HEK293 (cell line): Measurements from ENCODE around the gene EGR4.

ENCODE experiments used
- GFI1B ChIP-seq: fragments of 450-650 bp; formaldehyde crosslinking; IDR thresholded peaks from 2 replicates; pipeline ENCODE4 v1.5.1; 2016; ENCODE audit warnings: missing biosample characterization, missing genetic modification characterization
- TCF7L2 ChIP-seq: IDR thresholded peaks from 2 replicates; pipeline ENCODE4 v1.6.1; 2011; ENCODE audit warnings: low read depth, mild to moderate bottlenecking, inconsistent platforms, low read length, moderate library complexity, borderline replicate concordance
- ZBTB1 ChIP-seq: fragments of 450-650 bp; formaldehyde crosslinking; IDR thresholded peaks from 2 replicates; pipeline ENCODE4 v1.5.1; 2016; ENCODE audit warnings: missing biosample characterization, missing genetic modification characterization
- ZNF10 ChIP-seq: fragments of 450-650 bp; formaldehyde crosslinking; IDR thresholded peaks from 2 replicates; pipeline ENCODE4 v1.5.1; 2017; ENCODE audit warnings: missing biosample characterization, missing genetic modification characterization
- ZNF529 ChIP-seq: fragments of 450-650 bp; formaldehyde crosslinking; IDR thresholded peaks from 2 replicates; pipeline ENCODE4 v1.5.1; 2017; ENCODE audit warnings: missing genetic modification characterization, missing biosample characterization; ENCODE audit not compliant: insufficient replicate concordance
- TF ChIP-seq, protein P1 (sequence below): fragments of 450-650 bp; formaldehyde crosslinking; optimal IDR thresholded peaks from 2 replicates; pipeline ENCODE3; 2016; ENCODE audit warnings: missing biosample characterization, mild to moderate bottlenecking, missing genetic modification characterization
- TF ChIP-seq, protein P2 (sequence below): fragments of 450-650 bp; formaldehyde crosslinking; IDR thresholded peaks from 2 replicates; pipeline ENCODE4 v1.5.1; 2017; ENCODE audit warnings: missing biosample characterization, missing genetic modification characterization
- TF ChIP-seq, protein P3 (sequence below): fragments of 450-650 bp; formaldehyde crosslinking; IDR thresholded peaks from 2 replicates; pipeline ENCODE4 v1.5.1; 2016; ENCODE audit warnings: missing biosample characterization, missing genetic modification characterization

DNA sequence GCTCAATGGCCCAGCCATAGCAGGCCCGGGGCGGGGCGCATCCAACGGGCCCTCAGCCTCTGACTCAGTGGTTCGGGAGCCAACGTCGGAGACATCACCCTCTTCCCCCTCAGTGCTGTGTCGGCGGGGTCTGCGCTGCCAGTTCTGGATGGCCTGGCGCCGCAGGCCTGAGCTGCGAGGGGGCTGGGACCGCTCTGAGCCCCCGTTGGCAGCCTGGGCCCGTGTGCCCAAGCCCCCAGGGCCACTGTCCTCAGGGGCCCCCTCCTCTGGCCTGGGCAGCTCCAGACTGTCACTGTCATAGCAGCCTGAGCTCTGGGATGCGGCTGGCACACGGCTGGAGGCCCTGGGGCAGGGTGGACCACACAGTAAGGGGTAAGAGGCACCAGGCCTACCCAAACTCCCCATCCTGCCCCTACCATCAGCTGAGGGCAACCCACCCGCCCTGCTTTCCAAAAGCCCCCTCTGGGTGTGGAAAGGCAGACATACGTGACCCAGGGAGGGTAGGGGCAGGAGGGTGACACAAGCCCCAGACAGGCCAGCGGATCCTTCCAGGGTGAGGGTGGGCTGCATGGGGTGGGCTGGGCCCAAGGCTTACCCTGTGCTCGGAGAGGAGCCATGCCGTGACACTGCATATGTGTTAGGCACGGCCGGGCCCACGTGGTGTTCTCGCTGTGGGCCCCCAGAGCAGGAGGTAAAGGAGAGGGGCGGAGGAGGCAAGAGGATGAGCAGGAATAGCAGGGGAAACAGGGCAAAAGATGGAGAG lies 27.9 kb downstream of the EGR4 start:
- TF ChIP-seq ZNF10 (tag by site-specific recombination) (no peak), GFI1B (tag by site-specific recombination) (no peak), ZBTB1 (tag by site-specific recombination) (no peak), TCF7L2 (no peak), ZNF529 (no peak)
- TF ChIP-seq, protein P1, sequence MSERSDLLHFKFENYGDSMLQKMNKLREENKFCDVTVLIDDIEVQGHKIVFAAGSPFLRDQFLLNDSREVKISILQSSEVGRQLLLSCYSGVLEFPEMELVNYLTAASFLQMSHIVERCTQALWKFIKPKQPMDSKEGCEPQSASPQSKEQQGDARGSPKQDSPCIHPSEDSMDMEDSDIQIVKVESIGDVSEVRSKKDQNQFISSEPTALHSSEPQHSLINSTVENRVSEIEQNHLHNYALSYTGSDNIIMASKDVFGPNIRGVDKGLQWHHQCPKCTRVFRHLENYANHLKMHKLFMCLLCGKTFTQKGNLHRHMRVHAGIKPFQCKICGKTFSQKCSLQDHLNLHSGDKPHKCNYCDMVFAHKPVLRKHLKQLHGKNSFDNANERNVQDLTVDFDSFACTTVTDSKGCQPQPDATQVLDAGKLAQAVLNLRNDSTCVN (tag by site-specific recombination): no peak
- TF ChIP-seq, protein P2, sequence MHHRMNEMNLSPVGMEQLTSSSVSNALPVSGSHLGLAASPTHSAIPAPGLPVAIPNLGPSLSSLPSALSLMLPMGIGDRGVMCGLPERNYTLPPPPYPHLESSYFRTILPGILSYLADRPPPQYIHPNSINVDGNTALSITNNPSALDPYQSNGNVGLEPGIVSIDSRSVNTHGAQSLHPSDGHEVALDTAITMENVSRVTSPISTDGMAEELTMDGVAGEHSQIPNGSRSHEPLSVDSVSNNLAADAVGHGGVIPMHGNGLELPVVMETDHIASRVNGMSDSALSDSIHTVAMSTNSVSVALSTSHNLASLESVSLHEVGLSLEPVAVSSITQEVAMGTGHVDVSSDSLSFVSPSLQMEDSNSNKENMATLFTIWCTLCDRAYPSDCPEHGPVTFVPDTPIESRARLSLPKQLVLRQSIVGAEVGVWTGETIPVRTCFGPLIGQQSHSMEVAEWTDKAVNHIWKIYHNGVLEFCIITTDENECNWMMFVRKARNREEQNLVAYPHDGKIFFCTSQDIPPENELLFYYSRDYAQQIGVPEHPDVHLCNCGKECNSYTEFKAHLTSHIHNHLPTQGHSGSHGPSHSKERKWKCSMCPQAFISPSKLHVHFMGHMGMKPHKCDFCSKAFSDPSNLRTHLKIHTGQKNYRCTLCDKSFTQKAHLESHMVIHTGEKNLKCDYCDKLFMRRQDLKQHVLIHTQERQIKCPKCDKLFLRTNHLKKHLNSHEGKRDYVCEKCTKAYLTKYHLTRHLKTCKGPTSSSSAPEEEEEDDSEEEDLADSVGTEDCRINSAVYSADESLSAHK (tag by site-specific recombination): no peak
- TF ChIP-seq, protein P3, sequence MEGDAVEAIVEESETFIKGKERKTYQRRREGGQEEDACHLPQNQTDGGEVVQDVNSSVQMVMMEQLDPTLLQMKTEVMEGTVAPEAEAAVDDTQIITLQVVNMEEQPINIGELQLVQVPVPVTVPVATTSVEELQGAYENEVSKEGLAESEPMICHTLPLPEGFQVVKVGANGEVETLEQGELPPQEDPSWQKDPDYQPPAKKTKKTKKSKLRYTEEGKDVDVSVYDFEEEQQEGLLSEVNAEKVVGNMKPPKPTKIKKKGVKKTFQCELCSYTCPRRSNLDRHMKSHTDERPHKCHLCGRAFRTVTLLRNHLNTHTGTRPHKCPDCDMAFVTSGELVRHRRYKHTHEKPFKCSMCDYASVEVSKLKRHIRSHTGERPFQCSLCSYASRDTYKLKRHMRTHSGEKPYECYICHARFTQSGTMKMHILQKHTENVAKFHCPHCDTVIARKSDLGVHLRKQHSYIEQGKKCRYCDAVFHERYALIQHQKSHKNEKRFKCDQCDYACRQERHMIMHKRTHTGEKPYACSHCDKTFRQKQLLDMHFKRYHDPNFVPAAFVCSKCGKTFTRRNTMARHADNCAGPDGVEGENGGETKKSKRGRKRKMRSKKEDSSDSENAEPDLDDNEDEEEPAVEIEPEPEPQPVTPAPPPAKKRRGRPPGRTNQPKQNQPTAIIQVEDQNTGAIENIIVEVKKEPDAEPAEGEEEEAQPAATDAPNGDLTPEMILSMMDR (tag by site-specific recombination): no peak
